GM21529 (cell line): ENCODE measurements around the gene SYTL3.
"Not testable (repeated sequence)": the region's sequence is repeated elsewhere in the genome, so short reads cannot be mapped to it uniquely, and the experiment has no call there.

Source experiments
- ATAC-seq: cut with Tn5 transposase; IDR thresholded peaks from one replicate; pipeline ENCODE4 v1.9.1; 2021; ENCODE audit not compliant: unreplicated experiment

Gene SYTL3, protein sequence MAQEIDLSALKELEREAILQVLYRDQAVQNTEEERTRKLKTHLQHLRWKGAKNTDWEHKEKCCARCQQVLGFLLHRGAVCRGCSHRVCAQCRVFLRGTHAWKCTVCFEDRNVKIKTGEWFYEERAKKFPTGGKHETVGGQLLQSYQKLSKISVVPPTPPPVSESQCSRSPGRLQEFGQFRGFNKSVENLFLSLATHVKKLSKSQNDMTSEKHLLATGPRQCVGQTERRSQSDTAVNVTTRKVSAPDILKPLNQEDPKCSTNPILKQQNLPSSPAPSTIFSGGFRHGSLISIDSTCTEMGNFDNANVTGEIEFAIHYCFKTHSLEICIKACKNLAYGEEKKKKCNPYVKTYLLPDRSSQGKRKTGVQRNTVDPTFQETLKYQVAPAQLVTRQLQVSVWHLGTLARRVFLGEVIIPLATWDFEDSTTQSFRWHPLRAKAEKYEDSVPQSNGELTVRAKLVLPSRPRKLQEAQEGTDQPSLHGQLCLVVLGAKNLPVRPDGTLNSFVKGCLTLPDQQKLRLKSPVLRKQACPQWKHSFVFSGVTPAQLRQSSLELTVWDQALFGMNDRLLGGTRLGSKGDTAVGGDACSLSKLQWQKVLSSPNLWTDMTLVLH

DNA sequence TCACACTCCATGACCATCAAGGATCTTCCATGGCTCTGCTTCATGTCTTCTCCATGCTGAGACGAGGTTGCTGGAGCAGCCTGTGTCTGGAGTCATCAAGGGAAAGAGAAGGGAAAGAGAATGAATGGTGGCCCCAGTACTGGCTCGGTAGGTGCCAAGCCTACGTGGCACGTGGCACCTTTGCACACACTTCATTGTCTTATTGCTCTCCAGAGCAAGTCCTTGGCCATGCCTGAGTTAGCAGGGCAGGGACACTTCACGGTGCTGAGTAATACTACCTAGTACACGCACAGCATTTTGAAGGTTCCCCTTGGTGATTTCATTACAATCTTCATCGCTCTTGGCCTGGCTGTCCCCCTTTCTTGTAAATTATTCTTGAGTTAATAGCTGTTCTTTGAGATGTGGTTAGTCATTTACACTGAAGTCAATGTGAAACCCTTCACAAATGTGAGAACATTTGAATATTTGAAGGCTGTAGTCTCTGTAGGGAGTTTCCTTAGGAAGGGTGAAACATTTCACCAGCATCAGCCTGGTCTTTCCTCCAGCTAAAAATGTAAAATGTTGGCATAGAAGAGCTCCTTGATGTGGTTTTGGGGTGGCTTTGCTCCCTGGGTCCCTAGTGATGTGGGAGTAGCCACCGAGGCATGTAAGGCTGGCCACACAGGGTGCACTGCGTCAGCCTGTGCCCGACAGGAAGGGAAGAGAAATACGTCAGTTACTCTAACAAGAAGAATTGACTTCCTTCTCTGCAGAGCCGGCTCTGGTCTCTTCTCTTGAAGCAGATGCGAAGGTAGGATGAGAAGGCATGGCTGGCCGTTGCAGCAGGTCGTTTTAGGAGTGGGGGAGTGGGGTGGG lies at the start of gene SYTL3:
SYTL3 (plus strand) TSS at position 766 of the 855 bp plus-strand sequence. CDS start 13,215 bp downstream, outside the sequence.
- peak; percentile 44 for ATAC-seq

DNA sequence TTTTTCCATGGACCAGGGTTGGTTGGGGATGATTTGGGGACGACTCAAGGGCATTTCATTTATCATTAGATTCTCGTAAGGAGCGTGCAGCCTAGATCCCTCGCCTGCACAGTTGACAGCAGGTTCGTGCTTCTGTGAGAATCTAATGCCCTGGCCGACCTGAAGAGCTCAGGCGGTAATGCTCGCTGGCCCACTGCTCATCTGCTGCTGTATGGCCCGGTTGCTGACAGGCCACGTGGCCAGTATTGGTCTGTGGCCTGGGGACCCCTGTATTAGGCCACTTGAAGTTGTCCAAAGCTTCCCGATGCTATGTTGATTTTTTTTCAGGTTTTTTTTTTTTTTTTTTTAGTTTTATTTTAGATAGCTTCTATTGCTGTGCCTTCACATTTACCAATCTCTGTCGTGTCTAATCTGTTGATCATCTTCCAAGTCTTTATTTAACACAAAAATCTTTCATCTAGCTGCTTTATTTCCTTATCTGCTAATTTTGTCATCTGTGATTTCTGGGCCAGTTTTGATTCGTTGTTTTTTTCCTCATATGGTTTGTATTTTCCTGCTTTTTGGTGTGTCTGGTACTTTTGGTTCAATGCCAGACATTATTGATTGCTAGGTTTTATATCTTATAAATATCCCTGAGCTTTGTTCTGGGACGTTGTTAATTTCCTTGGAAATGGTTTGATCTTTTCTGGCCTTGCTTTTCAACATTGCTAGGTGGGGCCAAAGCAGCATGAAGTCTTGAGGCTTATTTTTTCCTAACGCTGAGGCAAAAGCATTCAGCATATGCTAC lies 46.4 kb upstream of the SYTL3 start:
- ATAC-seq = no peak

DNA sequence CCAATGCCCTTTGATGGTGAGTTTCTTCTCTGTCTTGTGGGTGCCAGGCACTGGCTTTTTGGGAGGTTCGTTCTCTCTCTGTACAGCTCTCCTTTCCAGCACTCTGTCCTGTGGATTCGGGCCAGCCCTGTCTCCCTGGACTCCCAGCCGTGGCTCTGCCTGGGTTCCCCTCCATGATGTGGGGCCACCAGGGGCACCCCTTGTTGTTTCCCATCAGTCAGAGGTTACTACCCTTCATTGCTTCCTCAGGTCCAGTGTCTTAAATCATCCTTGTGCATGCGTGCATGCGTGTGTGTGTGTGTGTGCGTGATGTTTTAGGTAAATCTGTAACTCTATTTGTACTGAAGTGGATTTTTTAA lies 45.8 kb upstream of the SYTL3 start:
- ATAC-seq = no peak

DNA sequence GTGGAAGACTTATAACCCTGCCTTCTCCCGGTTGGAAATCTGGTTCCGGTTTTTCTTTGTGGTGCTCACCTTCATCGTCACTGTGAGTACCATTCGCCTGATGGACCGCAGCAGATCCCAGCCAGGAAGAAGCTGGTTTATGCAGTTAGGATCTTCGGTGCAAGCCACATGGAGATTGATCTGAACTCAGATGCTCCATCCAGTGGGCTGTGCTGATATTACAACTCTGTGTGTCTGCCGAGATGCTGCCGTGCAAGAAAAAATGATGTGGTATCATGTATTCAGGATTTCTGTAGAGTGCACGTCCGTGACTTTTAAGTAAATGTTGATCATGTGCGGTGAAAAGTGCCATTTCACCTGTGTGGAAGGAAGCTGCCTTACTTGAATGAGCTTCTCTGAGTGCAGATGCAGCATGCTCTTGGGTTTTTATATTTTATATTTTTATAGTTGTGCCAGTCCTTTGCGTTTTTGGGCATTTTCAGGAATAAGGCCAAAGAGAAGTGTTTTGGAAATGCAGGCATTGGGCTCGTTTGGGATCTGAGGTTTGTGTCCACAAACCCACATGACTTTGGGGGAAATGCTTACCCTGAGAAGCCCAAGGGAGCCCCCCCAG lies 44.5 kb upstream of the SYTL3 start:
- no peak for ATAC-seq

DNA sequence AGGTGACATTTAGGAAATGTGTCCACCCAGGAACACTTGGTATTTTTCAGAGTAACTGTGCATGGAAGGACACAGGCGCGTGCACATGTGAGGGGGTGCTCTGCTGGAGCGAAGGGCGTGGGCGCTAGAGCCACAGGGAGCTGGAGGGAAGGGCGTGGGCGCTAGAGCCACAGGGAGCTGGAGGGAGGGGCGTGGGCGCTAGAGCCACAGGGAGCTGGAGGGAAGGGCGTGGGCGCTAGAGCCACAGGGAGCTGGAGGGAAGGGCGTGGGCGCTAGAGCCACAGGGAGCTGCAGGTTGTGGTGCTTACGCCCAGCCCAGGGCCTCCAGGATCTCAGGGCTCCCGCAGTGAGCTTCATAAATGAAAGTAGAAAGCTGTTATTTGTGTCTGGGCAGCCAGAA lies 43.8 kb upstream of the SYTL3 start:
- not testable (repeated sequence) for ATAC-seq

DNA sequence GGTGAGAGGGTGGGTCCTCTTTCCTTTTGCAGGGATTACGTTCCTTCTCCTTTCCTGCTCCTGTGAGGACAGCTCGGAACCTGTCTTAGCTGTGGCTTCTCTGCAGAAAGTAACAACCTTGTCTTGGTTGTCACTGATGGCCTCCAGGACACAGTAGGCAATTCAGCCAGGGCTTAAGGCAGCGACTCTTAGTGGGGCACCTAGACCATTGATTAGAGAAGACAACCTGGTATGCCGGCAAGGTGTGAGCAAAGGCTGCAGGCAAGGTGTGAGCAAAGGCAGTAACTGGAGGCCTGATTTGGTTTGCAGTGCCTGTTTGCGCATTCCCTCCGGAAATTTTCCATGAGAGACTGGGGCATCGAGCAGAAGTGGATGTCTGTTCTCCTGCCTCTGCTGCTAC lies 42.9 kb upstream of the SYTL3 start:
- no peak for ATAC-seq

DNA sequence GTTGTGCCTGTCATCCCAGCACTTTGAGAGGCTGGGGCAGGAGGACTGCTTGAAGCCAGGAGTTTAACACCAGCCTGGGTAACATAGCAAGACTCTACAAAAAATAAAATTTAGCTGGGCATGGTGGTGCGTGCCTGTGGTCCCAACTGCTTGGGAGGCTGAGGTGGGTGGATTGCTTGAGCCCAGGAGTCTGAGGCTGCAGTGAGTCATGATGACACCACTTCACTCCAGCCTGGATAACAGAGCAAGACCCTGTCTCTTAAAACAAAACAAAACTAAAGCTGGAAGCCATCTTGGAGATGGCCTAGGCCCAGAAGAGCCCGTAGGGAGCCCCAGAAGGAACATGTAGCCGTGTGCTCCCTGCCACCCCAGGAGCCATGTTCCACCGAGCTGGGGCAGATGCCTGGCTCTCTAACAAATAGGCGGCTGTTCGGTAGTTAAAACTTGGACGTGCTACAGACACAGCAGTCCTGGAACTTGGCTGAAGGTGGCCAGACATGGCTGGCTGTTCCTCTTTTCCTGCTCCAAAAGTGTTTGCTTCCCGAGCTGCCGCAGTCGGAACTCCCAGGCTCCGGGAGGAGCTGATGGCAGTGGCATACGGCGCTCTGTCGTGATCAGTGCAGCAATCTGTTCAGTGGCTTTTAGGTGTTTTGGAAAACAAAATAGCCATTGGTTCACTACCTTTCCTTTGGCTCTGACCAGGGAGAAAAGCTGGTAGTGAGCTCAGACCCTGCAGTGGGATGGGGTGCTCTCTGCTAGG lies 42.3 kb upstream of the SYTL3 start:
- no peak for ATAC-seq

DNA sequence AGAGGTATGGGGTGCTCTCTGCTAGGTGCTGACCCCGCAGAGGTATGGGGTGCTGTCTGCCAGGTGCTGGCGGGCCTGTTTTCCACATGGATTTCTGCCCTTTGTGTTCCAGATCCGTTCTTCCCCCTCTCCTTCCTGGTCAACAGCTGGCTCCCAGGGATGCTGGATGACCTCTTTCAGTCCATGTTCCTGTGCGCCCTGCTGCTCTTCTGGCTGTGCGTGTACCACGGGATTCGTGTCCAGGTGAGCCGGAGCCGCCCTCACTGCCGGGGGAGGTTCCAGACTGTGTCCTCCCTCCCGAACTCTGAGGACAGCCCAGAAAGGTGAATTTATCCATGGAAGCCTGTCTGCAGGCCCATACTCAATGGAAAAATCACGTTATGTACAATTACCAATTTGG lies 41.6 kb upstream of the SYTL3 start:
- no peak for ATAC-seq

DNA sequence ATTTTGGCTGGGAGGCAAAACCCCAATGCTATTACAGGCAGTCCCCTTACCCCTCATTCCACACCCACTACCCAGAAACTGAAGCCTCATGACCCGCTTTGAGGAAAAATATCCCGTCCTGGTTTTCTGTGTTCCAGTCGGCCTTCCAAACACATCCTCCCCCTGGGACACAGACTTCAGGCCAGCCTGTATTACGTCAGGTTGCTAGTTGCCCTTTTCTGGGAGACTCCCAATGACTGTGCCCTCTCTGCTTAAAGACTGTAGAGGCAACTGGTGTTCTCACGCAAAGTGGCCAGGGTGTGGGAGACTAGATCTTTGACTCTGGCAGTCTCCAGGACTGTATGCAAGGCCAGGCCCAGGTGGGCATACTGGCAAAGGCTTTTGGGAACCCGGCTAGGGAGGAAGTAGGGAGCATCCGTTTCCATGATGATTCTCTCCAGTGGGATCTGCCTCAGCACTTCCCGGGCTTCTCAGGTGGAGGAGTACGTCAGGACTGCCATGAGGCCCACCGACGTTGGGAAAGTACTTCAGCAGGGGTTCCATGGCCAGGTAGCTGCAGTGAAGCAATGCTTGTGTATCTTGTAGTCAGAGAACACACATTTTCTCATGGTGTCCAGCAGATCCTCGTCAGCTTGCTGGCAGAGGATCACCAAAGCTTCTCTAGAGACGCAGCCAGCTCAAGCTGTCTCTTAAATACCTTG lies 40.2 kb upstream of the SYTL3 start:
- ATAC-seq = no peak

DNA sequence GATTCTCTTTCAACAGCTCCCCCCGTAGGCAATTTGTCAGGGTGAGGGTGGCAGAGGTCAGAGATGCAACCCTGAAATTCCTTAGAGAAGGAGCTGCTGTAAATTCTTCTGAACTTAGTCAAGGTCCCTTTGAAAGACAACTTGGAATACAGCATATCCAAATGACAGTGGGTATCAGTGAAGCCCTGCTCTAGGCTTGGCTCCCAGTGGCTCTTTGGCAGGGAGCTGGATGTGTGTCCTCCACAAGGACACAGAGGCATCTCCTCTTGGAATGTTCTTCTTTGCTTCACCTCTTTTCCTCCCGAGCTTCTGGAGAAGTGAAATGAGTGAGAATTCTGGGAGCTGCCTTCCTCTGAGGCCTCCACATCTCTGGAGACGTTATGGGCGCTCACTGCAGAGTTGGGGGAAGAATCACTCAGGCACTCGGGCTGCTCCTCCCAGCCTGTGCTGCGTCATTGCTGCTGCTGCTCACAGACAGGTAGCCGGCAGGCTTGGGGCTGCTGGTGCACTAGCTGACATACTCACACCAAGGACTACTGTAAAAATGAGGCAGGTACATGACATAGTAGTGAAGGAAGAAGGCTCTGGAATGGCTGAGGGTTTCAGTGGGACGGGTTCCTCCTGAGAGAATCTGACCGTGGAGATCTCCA lies 39.4 kb upstream of the SYTL3 start:
- ATAC-seq = no peak

DNA sequence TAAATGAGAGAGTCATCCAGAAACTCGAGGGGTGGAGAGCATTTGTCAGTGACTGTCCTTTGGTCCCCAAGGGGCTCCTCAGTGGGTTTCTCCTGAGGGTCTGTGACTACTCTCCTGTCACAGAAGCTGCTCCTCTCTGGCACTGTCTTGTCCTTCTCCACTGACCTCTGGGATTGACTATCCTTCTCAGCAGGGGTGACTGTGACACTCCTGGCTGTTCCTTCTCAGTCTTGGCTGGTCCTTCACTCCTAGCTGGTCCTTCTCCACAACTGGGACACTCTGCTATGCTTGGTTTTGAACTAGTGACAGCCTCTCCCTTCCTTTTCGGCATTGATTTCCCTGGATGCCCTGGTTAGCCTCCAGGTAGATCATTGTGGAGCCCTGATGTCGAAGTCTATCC lies 38.8 kb upstream of the SYTL3 start:
- no peak for ATAC-seq

DNA sequence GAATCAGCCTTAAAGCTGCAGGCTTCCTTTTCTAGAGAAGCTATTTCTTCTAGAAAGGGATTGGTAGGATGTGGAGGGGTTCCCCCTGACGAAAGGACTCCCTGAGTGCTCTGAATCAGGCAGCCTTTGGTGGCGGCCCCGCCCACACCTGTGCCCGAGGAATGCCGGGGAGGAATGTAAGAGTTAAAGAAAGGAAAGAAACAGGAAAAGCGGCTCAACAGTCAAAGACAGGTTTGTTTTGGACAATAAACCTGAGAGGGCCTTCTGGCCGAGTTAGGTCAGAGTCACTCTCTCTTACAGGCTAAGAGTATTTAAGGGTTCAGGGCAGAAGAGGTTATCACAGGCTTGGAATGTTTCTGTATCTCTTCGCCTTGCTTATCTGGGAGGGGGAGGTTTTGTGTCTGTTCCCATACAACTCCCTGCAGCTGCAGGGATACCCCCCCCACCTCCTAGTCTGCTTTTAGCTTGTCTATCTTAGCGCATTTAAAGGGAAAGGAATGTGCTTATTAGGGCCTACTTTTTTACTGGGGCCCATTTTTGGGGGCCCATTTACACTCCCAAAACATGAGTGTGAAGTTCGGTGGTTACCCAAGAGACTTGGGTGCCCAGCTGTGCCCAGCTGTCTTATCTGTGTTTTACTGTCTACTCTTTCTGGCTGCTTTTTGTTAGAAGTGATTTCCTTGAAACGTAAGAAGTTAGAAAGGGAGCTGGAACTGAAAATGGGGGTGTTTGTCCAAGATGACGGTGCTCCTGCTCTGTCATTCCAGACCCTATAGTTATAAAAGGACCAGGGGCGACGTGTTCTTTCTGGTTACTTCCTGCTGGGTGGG lies 38.1 kb upstream of the SYTL3 start:
- ATAC-seq = no peak

DNA sequence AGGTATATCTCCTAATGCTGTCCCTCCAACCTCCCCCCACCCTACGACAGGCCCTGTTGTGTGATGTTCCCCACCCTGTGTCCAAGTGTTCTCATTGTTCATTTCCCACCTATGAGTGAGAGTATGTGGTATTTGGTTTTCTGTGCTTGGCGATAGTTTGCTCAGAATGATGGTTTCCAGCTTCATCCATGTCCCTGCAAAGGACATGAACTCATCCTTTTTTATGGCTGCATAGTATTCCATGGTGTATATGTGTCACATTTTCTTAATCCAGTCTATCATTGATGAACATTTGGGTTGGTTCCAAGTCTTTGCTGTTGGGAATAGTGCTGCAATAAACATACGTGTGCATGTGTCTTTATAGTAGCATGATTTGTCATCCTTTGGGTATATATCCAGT lies 35.2 kb upstream of the SYTL3 start:
- ATAC-seq = not testable (repeated sequence)

DNA sequence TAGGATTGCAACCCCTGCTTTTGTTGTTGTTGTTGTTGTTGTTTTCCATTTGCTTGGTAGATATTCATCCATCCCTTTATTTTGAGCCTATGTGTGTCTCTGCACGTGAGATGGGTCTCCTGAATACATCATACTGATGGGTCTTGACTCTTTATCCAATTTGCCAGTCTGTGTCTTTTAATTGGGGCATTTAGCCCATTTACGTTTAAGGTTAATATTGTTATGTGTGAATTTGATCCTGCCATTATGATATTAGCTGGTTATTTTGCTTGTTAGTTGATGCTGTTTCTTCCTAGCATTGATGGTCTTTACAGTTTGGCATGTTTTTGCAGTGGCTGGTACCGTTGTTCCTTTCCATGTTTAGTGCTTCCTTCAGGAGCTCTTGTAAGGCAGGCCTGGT lies 31.6 kb upstream of the SYTL3 start:
- ATAC-seq = not testable (repeated sequence)

DNA sequence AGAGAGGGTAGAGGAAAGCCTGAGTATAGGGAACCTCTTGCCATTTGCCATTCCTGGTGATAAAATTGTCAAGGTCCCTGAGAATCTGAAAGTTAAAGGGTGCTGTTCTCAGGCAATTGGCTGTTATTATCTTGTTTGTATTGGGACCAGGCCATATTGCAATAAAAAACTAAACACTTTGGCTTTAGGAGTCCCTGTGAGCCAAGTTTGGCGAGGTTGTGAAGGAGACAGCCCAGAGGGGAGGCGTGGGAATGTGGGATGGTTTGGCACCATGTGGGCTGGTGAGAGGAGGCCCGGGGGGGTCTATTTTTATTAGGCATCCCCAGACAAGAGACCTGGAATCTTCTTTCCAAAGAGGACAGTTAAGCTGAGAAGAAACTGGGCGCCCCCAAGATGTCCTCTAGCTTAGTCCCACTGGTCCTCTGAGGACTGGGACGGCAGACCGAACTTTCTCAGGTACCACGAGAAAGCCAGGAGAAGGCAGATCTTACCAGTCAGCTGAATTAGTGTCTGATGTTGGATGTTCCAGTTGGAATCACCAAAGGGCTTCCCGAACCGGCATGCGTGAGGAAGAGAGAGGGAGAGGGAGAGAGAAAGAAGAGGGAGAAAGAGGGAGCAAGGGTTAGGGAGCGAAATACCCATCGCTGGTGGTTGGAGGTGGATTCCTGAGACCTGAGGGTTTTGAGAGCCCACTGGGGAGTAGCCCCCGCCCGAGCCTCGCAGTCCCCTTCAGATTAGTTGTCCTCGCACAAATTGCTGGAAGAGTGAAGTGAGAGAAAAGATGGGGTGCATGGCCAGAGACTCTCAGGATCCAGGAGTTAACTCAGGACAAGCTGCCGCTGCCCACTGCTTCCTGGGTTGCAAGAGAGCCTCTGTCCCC lies 29.7 kb upstream of the SYTL3 start:
- no peak for ATAC-seq

DNA sequence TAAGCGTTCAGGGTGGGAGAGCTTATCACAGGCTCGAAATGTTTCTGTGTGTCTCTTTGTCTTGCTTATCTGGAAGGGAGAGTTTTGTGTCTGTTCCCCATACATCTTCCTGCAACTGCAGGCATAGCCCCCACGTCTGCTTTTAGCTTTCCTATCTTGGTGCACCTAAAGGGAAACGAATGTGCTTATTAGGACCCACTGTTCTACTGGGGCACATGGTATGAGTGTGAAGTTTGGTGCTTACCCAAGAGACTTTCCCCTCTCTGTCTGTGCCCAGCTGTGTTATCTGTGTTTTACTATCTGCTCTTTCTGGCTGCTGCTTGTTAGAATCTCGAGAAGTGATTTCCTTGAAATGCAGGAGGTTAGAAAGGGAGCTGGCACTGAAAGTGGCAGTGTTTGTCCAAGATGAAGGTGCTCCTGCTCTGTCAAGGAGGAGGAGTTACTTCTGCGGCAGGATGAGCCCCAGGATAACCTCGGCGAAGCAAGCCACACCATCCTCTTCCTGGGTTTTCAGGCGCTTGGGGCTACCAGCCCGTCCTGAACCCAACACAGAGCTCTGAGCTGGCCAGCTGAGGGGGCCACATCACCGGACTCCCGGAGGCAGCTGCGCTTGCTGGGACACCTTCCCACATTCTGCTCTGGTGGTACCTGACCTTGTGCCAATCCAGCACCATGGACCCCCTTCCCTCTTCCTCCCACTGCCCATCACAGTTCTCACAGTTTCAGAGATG lies 28.7 kb upstream of the SYTL3 start:
- ATAC-seq = no peak
